K562 (cell line): ENCODE measurements around the gene ADAMTS1. TPM values are rescaled to one million over a fixed set of nuclear protein-coding genes. Genes with fewer than 3 reads are reported as not detected.

ENCODE experiments used
- HNRNPLL ChIP-seq: fragments of 200-400 bp; formaldehyde crosslinking; IDR thresholded peaks from 2 replicates; pipeline ENCODE4 v1.6.1; 2017; ENCODE audit warnings: low read length, low read depth, mild to moderate bottlenecking; ENCODE audit not compliant: poor library complexity, severe bottlenecking
- JUN ChIP-seq, 2 experiments: sonication (generic) in 1 of 2; formaldehyde crosslinking in 1 of 2; IDR thresholded peaks; 2 replicates each; pipeline versions ENCODE4 v1.6.1 to v1.8.0; 2012 to 2022; ENCODE audit warnings: borderline replicate concordance in 2 of 2, mild to moderate bottlenecking in 2 of 2, improper control_type of control experiment in 1 of 2, low read depth in 1 of 2, low read length in 1 of 2, missing genetic modification reagents in 1 of 2
- TBP ChIP-seq: optimal IDR thresholded peaks from 2 replicates; pipeline ENCODE3; 2011; ENCODE audit warnings: low read depth, low read length, improper control_type of control experiment
- THRAP3 ChIP-seq: fragments of 450-650 bp; IDR thresholded peaks from 2 replicates; pipeline ENCODE4 v1.6.1; 2016; ENCODE audit warnings: mild to moderate bottlenecking, inconsistent platforms, borderline replicate concordance
- polyA plus RNA-seq, 8 experiments: library from polyadenylated mRNA; depleted of rRNA in 4 of 8; stranded (reverse) in 5 of 8; unstranded in 3 of 8; fragments of >200 nt; fragmentation: Nextera tagmentation in 2 of 8; fragmentation: Illumina TruSeq in 1 of 8; extraction: Ambion mirVana in 2 of 8; extraction: Trizol in 1 of 8; gene quantifications; 2 replicates each; pipeline versions ENCODE4 v1.2.1 to v1.2.3, GENCODE V29; 2011 to 2014; ENCODE audit warnings: inconsistent platforms in 1 of 8, missing spikeins in 1 of 8
- total RNA-seq, 7 experiments: library from RNA; depleted of rRNA in 6 of 7; stranded (reverse); fragments of >200 nt in 6 of 7; fragmentation: Illumina TruSeq in 2 of 7; extraction: Trizol in 2 of 7; gene quantifications; 2 replicates each; pipeline versions ENCODE4 v1.2.1 to v1.2.3, GENCODE V29; 2011 to 2021; ENCODE audit warnings: low replicate concordance in 1 of 7
- TF ChIP-seq, protein P1 (sequence below): IDR thresholded peaks from 2 replicates; pipeline ENCODE4 v1.6.1; 2014; ENCODE audit warnings: antibody characterized with exemption
- TF ChIP-seq, protein P2 (sequence below): fragments of 250-450 bp; sonication (Bioruptor Pico); IDR thresholded peaks from 2 replicates; pipeline ENCODE4 v1.5.0; 2021; ENCODE audit warnings: mild to moderate bottlenecking, borderline replicate concordance
- TF ChIP-seq, protein P3 (sequence below): fragments of 200-800 bp; sonication (Bioruptor generic); IDR thresholded peaks from 2 replicates; pipeline ENCODE4 v1.6.1; 2017; ENCODE audit warnings: missing genetic modification characterization, missing compliant biosample characterization
- TF ChIP-seq, protein P4 (sequence below): sonication (generic); formaldehyde crosslinking; IDR thresholded peaks from 2 replicates; pipeline ENCODE4 v1.8.0; 2022; ENCODE audit warnings: mild to moderate bottlenecking, missing genetic modification reagents

The ADAMTS1 gene
- total and polyA plus RNA-seq, 9 of the 15 experiments (the other 6 are each of a cell fraction or from before 2014, with no cell fraction given): 0.01 to 0.58 TPM; not detected in 7

DNA sequence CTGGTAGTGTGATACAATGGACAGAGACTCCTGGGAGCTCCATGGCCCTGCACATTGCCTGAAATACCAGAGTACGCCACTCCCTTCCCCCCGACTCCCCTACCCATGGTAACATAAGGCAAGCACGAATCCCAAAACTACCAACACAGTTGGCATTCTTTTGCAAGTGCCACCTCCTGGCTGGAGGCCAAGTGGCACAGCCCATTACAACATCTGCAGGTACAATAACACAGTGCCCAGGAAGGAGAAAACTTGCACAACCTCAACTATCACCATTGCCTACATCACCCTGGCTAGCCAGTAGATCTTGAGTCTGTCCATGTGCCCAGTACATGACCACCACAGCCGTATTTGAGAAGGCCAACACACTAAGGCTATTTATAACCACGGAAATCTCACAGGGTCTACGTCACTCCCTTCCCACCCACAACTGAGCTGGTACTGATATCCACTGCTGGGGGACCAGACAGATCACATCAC is 11.7 kb downstream of the ADAMTS1 start (continued):
- TF ChIP-seq, protein P1, sequence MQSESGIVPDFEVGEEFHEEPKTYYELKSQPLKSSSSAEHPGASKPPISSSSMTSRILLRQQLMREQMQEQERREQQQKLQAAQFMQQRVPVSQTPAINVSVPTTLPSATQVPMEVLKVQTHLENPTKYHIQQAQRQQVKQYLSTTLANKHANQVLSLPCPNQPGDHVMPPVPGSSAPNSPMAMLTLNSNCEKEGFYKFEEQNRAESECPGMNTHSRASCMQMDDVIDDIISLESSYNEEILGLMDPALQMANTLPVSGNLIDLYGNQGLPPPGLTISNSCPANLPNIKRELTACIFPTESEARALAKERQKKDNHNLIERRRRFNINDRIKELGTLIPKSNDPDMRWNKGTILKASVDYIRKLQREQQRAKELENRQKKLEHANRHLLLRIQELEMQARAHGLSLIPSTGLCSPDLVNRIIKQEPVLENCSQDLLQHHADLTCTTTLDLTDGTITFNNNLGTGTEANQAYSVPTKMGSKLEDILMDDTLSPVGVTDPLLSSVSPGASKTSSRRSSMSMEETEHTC: no peak
- TF ChIP-seq HNRNPLL (no peak), JUN (IDR thresholded peaks at IDR 0.05; ENCODE audit: borderline replicate concordance, low read depth, low read length) (no peak), JUN (CRISPR knock-in tag; IDR thresholded peaks at IDR 0.05; ENCODE audit: borderline replicate concordance) (no peak), TBP (no peak), THRAP3 (no peak)
- TF ChIP-seq, protein P2, sequence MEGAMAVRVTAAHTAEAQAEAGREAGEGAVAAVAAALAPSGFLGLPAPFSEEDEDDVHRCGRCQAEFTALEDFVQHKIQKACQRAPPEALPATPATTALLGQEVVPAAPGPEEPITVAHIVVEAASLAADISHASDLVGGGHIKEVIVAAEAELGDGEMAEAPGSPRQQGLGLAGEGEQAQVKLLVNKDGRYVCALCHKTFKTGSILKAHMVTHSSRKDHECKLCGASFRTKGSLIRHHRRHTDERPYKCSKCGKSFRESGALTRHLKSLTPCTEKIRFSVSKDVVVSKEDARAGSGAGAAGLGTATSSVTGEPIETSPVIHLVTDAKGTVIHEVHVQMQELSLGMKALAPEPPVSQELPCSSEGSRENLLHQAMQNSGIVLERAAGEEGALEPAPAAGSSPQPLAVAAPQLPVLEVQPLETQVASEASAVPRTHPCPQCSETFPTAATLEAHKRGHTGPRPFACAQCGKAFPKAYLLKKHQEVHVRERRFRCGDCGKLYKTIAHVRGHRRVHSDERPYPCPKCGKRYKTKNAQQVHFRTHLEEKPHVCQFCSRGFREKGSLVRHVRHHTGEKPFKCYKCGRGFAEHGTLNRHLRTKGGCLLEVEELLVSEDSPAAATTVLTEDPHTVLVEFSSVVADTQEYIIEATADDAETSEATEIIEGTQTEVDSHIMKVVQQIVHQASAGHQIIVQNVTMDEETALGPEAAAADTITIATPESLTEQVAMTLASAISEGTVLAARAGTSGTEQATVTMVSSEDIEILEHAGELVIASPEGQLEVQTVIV: no peak
- TF ChIP-seq, protein P3, sequence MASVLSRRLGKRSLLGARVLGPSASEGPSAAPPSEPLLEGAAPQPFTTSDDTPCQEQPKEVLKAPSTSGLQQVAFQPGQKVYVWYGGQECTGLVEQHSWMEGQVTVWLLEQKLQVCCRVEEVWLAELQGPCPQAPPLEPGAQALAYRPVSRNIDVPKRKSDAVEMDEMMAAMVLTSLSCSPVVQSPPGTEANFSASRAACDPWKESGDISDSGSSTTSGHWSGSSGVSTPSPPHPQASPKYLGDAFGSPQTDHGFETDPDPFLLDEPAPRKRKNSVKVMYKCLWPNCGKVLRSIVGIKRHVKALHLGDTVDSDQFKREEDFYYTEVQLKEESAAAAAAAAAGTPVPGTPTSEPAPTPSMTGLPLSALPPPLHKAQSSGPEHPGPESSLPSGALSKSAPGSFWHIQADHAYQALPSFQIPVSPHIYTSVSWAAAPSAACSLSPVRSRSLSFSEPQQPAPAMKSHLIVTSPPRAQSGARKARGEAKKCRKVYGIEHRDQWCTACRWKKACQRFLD (CRISPR knock-in tag): no peak
- TF ChIP-seq, protein P4, sequence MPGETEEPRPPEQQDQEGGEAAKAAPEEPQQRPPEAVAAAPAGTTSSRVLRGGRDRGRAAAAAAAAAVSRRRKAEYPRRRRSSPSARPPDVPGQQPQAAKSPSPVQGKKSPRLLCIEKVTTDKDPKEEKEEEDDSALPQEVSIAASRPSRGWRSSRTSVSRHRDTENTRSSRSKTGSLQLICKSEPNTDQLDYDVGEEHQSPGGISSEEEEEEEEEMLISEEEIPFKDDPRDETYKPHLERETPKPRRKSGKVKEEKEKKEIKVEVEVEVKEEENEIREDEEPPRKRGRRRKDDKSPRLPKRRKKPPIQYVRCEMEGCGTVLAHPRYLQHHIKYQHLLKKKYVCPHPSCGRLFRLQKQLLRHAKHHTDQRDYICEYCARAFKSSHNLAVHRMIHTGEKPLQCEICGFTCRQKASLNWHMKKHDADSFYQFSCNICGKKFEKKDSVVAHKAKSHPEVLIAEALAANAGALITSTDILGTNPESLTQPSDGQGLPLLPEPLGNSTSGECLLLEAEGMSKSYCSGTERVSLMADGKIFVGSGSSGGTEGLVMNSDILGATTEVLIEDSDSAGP (CRISPR knock-in tag): no peak
- TF ChIP-seq, all 486 proteins: peak for 0
